HG03575 (cell line): ENCODE results near the gene DMAC2L.
A peak's percentile ranks its signal among the peaks of the same experiment; 100 is the strongest.
"Not testable (repeated sequence)": the region's sequence is repeated elsewhere in the genome, so short reads cannot be mapped to it uniquely, and the experiment has no call there.

Source experiments
- ATAC-seq: cut with Tn5 transposase; IDR thresholded peaks from one replicate; pipeline ENCODE4 v1.9.1; 2021; ENCODE audit not compliant: unreplicated experiment, insufficient number of reproducible peaks, low FRiP score; ENCODE audit errors: extremely low read depth

Gene DMAC2L

DNA sequence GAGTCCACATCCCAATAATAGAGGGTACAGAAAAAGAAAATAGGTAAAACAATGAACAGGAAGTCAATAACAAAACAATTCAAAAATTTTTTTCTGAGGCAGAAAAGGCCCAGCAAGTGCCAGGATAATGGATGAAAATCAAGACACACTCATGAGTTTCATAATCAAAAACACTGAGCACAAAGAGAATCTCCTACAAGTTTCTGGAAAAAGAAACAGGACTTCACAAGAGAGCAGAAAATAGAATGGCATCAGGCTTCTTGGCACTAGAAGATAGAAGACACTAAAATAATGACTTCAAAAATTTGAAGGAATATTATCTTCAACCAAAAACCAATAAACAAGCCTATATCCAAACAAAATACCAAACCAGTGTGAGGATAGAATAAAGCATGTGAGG is 36.8 kb downstream of the DMAC2L start:
- no peak for ATAC-seq

DNA sequence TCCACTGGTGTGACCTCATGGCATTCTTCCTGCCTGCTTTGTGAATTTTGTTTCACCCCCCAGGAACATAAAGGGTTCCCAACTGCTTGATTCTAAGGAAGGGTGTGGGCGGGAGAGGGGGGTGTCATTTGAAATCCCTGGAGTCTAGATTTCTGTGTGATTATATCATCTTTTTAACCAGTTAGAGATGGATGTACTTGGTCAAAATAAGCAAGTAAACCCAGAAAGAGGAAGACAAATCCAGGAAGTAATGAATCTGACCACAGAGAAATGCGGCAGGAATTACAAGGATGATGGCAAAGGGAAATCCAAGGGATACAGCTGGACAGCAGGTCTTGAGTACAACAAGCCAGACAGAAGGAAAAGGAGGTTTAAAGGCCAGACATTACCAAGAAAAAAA is 38.9 kb downstream of the DMAC2L start:
- ATAC-seq, result no peak

DNA sequence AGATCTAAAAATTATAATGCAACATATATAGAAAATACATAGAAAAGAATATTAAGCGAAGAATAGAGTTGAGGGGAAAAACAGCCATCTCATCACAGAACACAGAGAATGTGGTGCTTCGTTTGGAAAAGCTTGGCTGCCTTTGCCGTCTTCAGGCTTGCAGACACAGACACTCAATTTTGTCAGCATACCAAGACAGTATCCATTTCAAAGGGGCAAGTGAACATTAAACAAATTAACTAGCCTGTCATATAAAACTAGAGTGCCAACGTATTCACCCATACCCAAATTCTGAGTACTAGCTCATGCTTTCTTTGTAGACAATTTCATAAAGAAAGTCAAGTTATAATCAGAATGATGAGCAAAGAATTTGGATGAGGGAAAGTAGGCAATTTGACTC is 40.5 kb downstream of the DMAC2L start:
- no peak for ATAC-seq

DNA sequence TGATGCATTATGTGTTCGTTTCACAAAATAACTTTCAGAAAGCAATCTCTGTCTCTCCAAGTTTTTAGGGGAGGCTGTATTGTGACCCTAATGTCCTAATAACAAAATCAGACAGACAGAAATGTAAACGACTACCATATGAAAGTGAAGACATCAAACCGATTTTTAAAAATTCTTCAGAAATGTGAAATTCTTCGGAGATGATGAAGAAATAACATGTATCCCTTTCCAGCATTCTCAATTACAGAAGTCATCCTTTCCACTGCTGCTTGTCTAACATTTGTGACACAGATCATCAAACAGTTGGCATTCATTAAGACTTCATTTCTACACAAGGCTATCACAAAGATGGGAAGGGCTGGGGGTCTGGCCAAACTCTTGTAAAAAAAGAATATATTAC is 41.0 kb downstream of the DMAC2L start:
- no peak for ATAC-seq

DNA sequence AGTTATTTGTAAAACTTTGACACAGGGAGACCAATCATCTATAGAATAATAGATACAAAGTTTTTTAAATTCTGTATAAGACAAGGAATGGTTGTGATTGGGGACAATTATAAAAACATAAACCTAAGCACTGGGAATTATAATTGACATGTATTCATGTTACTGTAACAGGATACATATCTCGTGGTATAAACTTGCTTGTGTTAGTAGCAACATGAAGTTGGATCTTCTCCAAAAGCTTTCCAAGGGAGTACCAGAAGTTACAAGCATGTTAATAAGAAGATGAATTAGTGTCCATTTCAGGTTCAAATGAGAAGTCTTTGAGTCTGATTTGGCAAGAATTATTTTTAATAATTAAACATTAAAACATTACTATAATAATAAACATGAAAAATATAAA is 42.4 kb downstream of the DMAC2L start:
- no peak for ATAC-seq

DNA sequence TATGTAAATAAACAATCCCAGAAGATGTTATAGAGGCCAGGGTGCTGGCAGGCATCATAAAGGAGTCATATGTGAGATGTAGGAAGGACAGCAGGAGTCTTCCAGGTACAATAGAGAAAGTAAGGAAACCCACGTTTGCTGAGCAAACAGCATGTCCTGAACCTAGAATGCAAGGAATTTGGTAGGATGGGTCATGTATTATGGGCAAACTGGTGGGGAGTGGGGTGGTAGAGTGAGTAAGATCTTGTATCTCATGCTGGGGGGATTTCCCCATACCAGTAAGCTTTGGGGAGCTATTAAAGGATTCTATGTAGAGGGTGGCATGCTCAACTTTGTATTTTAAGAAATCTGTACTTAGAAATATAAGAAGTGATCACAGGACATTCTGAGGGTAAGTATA is 43.6 kb downstream of the DMAC2L start:
- no peak for ATAC-seq

DNA sequence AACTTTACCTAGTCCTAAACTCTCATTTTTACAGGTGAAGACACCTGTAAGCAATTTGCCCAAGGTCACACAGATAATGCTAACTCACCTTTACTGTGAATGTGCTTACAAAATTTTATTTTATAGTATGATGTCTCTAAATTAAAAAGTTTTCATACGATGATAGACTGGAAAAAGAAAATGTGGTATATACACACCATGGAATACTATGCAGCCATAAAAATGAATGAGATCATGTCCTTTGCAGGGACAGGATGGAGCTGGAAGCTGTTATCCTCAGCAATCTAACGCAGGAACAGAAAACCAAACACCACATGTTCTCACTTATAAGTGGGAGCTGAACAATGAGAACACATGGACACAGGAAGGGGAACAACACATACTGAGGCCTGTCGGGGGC is 44.2 kb downstream of the DMAC2L start:
- ATAC-seq, result not testable (repeated sequence)

DNA sequence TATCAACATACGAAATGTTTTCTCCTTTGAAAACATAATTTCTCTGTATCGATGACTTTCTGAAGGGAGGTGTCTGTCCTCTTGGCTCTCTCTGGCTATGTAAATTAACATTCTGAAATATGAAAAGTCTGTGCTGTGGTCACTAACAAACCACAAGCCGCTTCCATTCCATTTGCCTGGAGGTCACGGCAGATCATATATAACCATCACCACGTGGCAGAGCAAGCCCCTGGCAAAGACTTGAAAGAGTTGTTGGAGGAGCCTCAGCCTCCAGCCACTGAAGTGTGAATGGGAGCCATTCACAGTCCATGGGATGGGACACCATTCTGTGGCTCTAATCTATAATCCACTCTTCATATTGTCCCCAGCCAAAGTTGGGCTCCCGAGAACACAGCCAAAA is 45.0 kb downstream of the DMAC2L start:
- no peak for ATAC-seq

DNA sequence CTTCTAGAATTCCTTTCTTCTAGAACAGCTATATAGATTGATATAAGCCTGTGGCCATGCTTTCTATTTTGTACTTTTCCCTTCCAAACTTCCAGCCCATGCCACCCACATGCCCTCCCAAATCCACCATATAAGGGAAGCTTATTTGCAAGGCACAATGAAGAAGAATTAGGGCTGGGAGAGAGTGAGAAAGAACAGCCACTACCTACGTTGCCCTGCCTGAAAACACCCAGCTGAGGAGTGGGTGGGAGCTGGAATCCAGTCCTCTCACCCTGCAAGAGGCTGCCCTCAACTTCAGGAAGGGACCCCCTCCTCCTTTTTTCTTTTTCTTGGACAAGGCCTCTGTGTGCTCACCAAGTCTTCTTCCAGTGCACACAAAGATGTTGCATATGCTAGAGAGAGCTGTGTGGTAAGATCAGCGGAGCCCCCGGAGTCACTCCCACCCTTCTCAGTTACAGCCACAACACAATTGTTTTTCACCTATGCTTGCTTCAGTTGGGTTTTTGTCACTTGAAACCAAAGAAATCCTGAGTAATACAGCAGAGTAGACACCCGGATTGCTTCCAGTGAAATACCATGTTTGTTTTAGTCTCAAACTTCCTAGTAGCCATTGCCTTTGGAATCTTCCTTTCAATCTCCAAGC is 45.8 kb downstream of the DMAC2L start:
- ATAC-seq, result no peak

DNA sequence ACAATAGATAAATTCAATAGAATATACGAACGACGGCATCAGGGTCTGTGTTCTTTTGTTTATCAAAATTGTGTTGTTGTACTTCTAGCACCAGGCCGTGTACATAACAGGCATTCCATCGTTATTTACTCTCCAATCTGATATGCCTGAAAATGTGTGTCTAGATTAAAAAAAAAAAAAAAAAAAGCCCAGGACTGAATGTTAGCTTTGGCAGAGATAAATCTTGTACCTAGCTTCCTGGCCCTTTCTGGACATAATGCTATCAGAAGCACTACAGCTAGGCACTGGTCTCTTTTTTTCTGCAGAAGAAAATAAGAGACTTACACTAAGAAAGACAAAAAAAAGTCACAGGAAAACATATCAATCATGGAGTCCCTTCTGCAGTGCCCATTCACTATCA is 47.5 kb downstream of the DMAC2L start:
- no peak for ATAC-seq

DNA sequence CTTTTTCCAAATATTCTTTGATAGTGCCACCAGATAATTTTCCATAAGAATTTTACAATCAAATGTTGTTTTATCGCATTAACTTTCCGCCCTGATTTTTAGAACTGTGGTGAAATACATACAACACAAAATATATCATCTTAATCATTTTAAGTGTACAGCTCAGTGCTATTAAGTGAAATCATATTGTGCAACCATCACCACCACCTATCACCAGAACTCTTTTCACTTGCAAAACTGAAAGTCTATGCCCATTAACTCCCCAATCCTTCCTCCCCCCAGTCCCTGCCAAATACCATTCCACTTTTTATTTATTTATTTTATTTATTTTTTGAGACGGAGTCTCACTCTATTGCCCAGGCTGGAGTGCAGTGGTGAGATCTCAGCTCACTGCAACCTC is 48.0 kb downstream of the DMAC2L start:
- ATAC-seq, result no peak

DNA sequence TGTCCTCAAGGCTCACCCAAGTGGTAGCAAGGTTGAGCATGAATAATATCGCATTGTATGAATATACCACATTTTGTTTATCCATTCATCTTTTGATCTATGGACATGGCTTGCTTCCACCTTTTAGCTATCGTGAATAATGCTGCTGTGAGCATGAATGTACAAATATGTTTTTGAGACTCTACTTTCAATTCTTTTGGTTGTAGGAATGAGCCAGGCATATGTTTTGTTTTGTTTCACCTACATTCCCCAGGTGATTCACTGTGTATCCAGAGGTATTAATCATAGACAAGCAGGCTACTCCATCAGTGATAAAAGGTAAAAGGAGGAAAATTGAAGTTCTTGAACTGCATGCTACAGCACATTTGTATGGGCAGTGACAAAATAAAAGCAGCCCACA is 48.7 kb downstream of the DMAC2L start:
- ATAC-seq, result no peak

DNA sequence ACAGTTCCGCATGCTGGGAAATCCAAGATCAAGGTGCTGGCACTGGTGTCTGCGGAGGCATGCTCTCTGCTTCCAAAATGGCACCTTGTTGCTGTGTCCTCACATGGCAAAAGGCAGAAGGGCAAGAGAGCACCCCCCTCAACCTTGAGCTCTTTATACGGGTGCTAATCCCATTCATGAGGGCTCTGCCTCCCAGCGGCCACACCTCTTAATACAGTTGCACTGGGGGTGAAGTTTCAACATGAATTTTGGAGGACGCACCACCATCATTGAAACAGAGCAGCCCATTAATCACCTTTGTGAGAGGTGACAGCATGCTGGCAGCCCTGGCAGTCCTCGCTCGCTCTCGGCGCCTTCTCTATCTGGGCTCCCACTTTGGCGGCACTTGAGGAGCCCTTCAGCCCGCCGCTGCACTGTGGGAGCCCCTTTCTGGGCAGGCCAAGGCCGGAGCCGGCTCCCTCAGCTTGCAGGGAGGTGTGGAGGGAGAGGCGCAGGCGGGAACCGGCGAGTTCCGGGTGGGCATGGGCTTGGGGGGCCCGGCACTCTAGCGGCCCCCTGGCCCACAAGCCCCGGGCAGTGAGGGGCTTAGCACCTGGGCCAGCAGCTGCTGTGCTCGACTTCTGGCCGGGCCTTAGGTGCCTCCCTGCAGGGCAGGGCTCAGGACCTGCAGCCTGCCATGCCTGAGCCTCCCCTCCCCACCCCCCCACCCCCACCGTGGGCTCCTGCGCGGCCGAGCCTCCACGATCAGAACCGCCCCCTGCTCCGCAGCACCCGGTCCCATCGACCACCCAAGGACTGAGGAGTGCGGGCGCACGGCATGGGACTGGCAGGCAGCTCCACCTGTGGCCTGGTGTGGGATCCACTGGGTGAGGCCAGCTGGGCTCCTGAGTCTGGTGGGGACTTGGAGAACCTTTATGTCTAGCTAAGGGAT is 49.6 kb downstream of the DMAC2L start:
- not testable (repeated sequence) for ATAC-seq

DNA sequence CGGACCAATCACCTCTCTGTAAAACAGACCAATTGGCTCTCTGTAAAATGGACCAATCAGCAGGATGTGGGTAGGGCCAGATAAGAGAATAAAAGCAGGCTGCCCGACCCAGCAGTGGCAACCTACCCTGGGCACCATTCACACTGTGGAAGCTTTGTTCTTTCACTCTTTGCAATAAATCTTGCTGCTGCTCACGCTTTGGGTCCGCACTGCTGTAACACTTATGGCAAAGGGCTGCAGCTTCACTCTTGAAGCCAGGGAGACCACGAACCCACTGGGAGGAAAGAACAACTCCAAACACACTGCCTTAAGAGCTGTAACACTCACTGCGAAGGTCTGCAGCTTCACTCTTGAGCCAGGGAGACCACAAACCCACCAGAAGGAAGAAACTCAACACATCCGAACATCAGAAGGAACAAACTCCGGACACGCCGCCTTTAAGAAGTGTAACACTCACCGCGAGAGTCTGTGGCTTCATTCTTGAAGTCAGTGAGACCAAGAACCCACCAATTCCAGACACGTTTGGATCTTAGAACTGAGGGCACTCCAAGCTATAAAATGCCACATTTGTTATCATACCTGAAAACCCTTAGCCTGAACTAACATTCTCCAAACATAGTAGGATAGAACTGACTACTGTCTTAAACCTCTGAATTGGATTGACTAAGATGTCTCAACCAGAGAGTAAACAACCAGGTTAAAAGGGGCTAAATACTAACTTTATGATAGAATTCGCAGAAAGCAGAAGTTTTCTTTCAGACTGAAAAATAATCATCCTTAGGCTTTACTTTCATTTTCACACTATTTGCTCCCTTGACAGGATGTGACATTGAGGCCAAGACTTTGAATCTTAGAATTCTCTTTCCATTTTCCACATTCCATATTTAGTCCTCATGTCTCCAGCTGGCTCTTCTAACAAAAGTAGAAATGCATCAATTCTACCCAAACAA is 50.9 kb downstream of the DMAC2L start:
- no peak for ATAC-seq

DNA sequence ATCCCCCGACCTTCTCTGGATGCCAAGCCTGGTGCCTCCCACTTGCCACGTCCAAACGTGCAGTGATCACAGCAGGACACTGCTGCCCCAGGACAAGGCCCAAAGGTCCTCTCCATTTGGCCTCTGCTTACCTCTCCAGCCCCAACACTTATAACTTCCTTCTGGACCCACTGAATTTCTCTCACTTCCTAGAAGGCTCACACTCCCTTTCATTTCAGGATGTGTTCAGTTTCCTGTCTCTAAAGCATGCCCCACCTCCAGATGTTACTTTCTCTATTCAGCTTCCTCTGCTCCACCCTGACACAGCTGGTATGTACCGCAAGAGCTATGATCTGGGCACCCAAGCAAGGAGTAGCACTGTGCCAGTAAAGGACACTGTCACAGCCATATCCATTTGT is 51.6 kb downstream of the DMAC2L start:
- ATAC-seq, result peak; percentile 93

DNA sequence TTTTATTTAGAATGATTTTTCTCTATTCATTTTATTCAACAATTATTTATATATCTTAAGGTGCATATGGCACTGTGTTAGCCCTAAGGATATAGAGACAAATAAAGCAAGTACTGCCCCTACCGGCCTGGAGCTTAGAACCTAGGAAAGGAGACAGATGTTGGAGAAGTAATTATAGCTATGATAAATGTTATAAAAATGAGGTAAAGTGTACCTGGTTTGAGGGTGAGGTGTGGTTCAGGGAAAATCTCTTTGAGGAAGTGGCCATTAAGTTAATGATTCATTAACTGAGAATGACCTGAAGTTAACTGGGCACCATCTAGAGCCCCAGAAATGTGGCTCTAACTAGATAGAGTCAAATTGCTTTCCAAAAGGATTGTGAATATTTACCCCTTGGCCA is 52.7 kb downstream of the DMAC2L start:
- no peak for ATAC-seq

DNA sequence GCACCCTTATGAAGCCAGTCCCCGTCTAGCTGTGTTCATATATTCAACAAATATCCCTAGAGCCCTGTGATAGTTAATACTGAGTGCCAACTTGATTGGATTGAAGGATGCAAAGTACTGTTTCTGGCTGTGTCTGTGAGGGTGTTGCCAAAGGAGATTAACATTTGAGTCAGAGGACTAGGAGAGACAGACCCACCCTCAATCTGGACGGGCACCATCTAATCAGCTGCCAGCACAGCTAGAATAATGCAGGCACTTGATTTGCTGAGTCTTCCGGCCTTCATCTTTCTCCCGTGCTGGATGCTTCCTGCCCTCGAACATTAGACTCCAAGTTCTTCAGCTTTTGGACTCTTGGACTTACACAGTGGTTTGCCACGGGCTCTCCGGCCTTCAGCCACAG is 53.4 kb downstream of the DMAC2L start:
- not testable (repeated sequence) for ATAC-seq

DNA sequence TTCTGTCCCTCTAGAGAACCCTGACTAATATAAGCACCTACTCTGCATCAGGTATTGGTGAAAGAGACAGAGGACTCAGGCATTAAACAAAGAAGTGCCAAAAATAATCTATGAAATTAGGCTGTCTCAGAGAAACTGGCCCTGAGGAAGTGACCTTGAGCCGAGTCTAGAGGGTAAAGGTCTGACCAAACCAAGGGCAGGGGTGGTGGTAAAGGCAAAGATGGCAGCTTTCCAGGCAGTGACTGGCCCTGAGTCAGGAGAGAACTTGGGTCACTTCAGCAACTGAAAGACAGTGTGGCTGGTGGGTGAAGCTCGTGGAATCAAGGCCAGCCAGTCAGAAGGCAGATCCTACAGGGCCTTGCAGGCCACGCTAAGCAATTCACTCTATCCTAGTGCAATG is 54.0 kb downstream of the DMAC2L start:
- no peak for ATAC-seq

DNA sequence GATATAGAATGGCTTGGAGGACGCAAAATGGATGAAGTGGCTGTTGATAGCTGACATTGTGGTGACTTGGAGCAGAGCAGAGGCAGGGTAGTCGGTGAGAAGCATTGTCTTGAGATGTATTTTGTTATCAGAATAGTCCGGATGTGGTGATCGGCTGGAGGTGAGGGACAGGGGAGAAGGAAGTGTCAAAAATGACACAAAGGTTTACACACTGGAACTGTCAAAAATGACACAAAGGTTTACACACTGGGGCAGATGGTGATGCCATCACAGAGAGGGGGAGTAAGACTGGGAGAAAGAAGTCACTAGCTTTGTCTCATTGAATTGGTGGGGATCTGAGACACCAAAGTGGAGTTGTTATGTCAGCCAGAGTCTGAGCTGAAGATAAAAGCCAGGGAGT is 54.5 kb downstream of the DMAC2L start:
- no peak for ATAC-seq
